Measurements from ENCODE around the gene RETREG2. TPM values are rescaled to one million over a fixed set of nuclear protein-coding genes. Genes with fewer than 3 reads are reported as not detected.

The RETREG2 gene
- total and polyA plus RNA-seq, 2 donors from 2014 or later = 106 to 112 TPM

DNA sequence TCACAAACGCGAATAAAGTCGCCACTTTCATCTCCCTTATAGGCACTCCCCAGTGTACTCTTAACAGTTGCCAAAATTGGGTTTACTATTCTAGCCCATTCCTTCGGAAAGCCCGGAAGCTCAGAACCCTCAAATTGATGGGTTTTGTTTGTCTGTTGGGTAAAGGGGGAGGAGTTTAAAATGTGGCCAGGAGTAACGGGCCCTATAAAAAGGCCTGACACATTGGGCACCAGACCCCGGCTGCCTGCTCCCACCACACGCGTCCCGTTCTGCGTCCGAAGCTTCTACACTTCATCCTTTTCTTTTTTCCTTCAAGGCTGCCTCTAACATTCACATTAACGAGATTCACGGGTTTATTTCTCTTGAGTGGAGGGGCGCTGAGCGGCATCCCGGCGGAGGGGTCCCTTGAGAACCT lies 18.3 kb upstream of the RETREG2 start:
- peak overlapping the region; percentile 25 to 68 (median 50) for H3K4me3 ChIP-seq (ENCODE audit: low read length in 3 of 3)
- H3K36me3 ChIP-seq (ENCODE audit: control insufficient read depth in 2 of 3, insufficient read depth in 3 of 3, low read length in 3 of 3) = peaks cover 0 to 3% (median 0%) of the 10 kb centered on the region in 3 donors
- no peaks in the 10 kb centered on the region for H3K27me3 ChIP-seq (ENCODE audit: control insufficient read depth, insufficient read depth, low read length)
- peak overlapping the region; percentile 11 to 44 (median 41) for H3K9ac ChIP-seq (ENCODE audit: low read length in 3 of 3)
- peaks cover 0 to 3% (median 0%) of the 10 kb centered on the region in 3 donors for H3K4me1 ChIP-seq (ENCODE audit: control insufficient read depth in 2 of 3, insufficient read depth in 2 of 3, low read depth in 1 of 3, low read length in 3 of 3)
- DNase-seq (no peak), FAIRE-seq (no peak)
- TF ChIP-seq, protein P1, sequence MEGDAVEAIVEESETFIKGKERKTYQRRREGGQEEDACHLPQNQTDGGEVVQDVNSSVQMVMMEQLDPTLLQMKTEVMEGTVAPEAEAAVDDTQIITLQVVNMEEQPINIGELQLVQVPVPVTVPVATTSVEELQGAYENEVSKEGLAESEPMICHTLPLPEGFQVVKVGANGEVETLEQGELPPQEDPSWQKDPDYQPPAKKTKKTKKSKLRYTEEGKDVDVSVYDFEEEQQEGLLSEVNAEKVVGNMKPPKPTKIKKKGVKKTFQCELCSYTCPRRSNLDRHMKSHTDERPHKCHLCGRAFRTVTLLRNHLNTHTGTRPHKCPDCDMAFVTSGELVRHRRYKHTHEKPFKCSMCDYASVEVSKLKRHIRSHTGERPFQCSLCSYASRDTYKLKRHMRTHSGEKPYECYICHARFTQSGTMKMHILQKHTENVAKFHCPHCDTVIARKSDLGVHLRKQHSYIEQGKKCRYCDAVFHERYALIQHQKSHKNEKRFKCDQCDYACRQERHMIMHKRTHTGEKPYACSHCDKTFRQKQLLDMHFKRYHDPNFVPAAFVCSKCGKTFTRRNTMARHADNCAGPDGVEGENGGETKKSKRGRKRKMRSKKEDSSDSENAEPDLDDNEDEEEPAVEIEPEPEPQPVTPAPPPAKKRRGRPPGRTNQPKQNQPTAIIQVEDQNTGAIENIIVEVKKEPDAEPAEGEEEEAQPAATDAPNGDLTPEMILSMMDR (IDR thresholded peaks at IDR 0.05; ENCODE audit: borderline replicate concordance, extremely low read depth, insufficient read depth) = no peak
- intact Hi-C loops (cut with DNase I) = loop anchor here (10.0 kb wide), 2 partner anchors 105 to 125 kb away; no protein-coding TSS in a partner anchor
- peak overlapping the region in 1 of 2 donors; percentile 95 for H3K27ac ChIP-seq (ENCODE audit: low read depth in 2 of 2, low read length in 2 of 2)
- H3K9me3 ChIP-seq (ENCODE audit: control insufficient read depth in 2 of 3, insufficient read depth in 1 of 3, low read length in 3 of 3) = no peaks in the 10 kb centered on the region

DNA sequence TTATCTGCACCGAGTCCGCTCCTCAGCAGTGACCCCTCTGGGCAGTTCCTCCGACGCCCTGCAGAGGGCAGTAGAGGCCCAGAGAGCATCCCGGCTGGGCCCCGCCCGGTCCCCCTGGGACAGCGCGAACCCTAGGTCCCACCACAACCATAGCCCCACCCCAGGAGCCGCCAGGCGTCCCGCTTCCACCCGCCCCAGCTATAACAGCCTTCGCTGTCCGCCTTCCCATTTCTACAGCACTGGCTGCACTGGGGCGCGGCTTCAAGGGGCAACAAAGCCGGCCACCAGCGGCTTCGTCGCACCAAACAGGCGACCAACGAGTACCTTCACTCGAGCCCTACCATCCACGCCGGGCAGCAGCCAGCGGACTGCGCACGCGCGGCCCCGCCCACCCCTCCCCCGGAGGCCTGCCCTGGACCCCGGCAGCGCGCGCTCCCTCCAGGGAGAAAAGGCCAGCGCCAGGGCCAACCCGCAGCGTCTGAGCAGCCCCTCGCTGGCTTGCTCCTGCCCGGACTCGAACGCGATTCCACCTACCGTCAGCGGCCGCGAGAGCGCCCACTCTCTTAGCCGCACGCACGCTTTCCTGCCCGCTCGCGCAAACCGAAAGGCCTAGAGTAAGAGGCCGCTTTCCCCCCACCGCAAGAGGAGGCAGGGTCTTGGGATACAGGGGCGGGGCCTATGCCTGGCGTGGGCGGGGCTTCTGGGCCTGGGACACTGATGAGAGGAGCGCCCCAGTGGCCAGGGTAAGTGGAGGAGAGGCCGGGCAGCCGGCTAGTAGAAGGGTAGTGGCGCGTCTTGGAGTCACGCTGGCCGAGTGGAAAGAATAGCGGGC lies 17.7 kb upstream of the RETREG2 start, which contains the start of gene NHEJ1:
TSS of gene NHEJ1 (minus strand) at position 630 of the 832 bp plus-strand sequence. CDS start 2,453 bp downstream, outside the sequence.
- Histone ChIP-seq H3K9me3 (ENCODE audit: control insufficient read depth in 2 of 3, insufficient read depth in 1 of 3, low read length in 3 of 3) (no peaks in the 10 kb centered on the region), H3K27me3 (ENCODE audit: control insufficient read depth, insufficient read depth, low read length) (no peaks in the 10 kb centered on the region), H3K4me1 (ENCODE audit: control insufficient read depth in 2 of 3, insufficient read depth in 2 of 3, low read depth in 1 of 3, low read length in 3 of 3) (peaks cover 0 to 3% (median 0%) of the 10 kb centered on the region in 3 donors), H3K9ac (ENCODE audit: low read length in 3 of 3) (peak within 1 kb of the TSS; percentile 41 to 53 (median 44)), H3K36me3 (ENCODE audit: control insufficient read depth in 2 of 3, insufficient read depth in 3 of 3, low read length in 3 of 3) (peaks cover 0 to 3% (median 0%) of the 10 kb centered on the region in 3 donors), H3K27ac (ENCODE audit: low read depth in 2 of 2, low read length in 2 of 2) (peak within 1 kb of the TSS; percentile 92 to 95), H3K4me3 (ENCODE audit: low read length in 3 of 3) (peak within 1 kb of the TSS; percentile 68 to 69 (median 69))
- DNase-seq (peak; percentile 96 to 98 (median 97)), FAIRE-seq (no peak)
- intact Hi-C loops (cut with DNase I) = loop anchor here (10.0 kb wide), 1 partner anchor 124 kb away; no protein-coding TSS in a partner anchor
- TF ChIP-seq, protein P1 (IDR thresholded peaks at IDR 0.05; ENCODE audit: borderline replicate concordance, extremely low read depth, insufficient read depth) = peak; percentile 95

DNA sequence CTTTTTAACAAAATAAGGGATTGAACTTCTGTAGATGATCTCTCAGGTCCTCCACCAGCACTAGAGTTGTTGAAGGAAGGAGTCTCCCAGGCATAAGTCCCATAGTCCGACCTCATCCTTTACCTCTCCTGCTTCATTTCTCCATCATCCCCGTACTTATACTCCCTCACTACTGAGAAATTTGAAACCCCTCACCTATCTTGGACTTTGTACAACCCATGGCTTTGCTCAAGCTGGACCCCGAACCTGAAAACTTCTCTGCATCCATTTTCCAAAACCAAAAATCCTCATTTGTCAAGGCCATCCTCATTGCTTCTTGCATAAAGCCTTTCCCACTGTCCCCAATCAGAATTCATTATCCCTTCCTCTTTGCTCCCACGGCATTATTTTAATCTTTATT lies 17.0 kb upstream of the RETREG2 start:
- DNase-seq (no peak), FAIRE-seq (no peak)
- Histone ChIP-seq H3K9ac (ENCODE audit: low read length in 3 of 3) (peak overlapping the region in 1 of 3 donors; percentile 38), H3K27me3 (ENCODE audit: control insufficient read depth, insufficient read depth, low read length) (no peaks in the 10 kb centered on the region), H3K27ac (ENCODE audit: low read depth in 2 of 2, low read length in 2 of 2) (peak overlapping the region in 1 of 2 donors; percentile 95), H3K4me3 (ENCODE audit: low read length in 3 of 3) (peak overlapping the region; percentile 28 to 68 (median 46)), H3K9me3 (ENCODE audit: control insufficient read depth in 2 of 3, insufficient read depth in 1 of 3, low read length in 3 of 3) (no peaks in the 10 kb centered on the region), H3K36me3 (ENCODE audit: control insufficient read depth in 2 of 3, insufficient read depth in 3 of 3, low read length in 3 of 3) (peaks cover 0 to 3% (median 0%) of the 10 kb centered on the region in 3 donors), H3K4me1 (ENCODE audit: control insufficient read depth in 2 of 3, insufficient read depth in 2 of 3, low read depth in 1 of 3, low read length in 3 of 3) (peaks cover 0 to 3% (median 0%) of the 10 kb centered on the region in 3 donors)
- TF ChIP-seq, protein P1 (IDR thresholded peaks at IDR 0.05; ENCODE audit: borderline replicate concordance, extremely low read depth, insufficient read depth) = no peak
- intact Hi-C loops (cut with DNase I) = loop anchor here (10.0 kb wide), 1 partner anchor 124 kb away; no protein-coding TSS in a partner anchor

Measured in kidney (tissue), 14 donors.